HG03457 (cell line): ENCODE results near the gene GIGYF1.
"Not testable (repeated sequence)": the region's sequence is repeated elsewhere in the genome, so short reads cannot be mapped to it uniquely, and the experiment has no call there.

Experiments used
- ATAC-seq: cut with Tn5 transposase; IDR thresholded peaks from one replicate; pipeline ENCODE4 v1.9.1; 2021; ENCODE audit warnings: moderate number of reproducible peaks; ENCODE audit not compliant: unreplicated experiment

GIGYF1 gene, protein sequence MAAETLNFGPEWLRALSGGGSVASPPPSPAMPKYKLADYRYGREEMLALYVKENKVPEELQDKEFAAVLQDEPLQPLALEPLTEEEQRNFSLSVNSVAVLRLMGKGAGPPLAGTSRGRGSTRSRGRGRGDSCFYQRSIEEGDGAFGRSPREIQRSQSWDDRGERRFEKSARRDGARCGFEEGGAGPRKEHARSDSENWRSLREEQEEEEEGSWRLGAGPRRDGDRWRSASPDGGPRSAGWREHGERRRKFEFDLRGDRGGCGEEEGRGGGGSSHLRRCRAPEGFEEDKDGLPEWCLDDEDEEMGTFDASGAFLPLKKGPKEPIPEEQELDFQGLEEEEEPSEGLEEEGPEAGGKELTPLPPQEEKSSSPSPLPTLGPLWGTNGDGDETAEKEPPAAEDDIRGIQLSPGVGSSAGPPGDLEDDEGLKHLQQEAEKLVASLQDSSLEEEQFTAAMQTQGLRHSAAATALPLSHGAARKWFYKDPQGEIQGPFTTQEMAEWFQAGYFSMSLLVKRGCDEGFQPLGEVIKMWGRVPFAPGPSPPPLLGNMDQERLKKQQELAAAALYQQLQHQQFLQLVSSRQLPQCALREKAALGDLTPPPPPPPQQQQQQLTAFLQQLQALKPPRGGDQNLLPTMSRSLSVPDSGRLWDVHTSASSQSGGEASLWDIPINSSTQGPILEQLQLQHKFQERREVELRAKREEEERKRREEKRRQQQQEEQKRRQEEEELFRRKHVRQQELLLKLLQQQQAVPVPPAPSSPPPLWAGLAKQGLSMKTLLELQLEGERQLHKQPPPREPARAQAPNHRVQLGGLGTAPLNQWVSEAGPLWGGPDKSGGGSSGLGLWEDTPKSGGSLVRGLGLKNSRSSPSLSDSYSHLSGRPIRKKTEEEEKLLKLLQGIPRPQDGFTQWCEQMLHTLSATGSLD (N-terminal part only)

DNA sequence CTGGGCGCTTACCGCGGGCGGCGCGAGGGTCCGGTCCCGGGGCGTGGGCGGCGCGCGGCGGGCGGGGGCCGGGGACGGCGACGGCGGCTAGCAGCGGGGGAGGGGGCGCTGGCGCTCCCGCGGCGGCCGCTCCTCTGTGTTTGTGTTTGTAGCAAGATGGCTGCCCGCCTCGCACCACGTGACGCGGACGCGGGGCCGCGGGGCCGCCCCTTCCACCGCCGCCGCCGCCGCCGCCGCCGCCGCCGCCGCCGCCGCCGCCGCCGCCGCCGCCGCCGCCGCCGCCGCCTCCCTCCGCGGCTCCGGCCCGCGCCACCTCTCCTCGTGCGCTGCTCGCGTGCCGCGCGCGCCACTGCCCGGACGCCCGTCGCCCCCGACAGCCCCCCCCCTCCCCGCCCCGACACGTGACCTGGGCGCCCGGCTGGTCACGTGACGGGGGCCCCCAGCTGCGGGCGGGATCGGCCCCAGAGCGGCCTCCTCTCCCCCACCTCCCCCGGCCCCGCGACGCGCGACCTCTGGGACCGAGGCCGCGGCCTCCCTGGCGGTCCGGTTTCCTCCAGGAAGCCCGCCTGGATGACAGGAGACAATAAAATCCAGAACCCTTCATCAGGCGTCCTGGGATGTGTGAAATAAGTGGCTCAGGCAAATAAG lies at the start of gene GIGYF1:
GIGYF1 (minus strand) TSS at position 153 of the 648 bp plus-strand sequence. CDS start 6,012 bp downstream, outside the sequence.
- ATAC-seq = no peak

DNA sequence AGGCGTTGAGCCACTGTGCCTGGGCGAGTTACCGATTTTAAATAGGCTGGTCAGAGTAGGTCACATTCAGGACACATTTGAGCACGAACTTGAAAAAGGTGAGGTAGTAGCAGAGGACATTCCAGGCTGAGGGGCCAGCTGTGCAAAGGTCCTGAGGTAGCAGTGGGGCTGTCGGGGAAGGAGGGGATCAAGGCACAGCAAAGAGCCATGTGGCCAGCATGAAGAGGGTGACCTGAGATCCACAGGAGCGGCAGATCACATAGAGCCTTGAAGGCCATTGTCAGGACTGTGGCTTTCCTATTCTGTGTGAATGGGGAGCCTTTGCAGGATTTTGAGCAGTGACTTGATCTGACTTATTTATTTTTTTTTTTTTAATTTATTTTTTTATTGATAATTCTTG lies 45.9 kb upstream of the GIGYF1 start:
- ATAC-seq = no peak

DNA sequence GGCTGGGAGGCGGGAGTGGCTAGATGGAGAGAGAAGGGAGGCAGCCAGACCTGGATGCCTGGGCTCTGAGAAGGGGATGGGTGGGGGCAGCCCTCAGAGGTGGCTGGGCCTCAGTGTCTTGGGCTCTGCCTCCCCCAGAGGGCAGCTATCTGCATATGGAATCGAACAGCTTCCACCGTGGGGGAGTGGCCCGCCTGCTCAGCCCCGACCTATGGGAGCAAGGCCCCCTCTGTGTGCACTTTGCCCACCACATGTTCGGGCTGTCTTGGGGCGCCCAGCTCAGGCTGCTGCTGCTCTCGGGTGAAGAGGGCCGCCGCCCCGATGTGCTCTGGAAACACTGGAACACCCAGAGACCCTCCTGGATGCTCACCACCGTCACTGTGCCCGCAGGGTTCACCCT lies 42.6 kb upstream of the GIGYF1 start:
- ATAC-seq = no peak

DNA sequence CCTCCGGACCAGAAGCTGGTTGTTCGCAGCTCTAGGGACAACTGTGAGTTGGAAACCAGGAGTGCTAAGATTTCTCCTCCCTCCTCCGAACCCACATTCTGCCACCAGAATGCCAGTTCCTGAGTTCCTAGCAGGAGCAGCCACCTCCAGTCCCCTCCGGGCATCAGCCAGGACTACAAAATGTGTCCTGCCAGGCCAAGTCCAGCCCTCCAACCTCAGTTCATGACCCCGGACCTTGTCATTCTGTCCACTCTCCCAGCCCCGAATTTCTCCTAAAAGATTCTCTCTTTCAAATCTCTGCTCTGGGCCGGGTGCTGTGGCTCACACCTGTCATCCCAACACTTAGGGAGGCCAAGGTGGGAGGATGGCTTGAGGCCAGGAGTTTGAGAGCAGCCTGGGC lies 41.7 kb upstream of the GIGYF1 start:
- ATAC-seq = no peak

DNA sequence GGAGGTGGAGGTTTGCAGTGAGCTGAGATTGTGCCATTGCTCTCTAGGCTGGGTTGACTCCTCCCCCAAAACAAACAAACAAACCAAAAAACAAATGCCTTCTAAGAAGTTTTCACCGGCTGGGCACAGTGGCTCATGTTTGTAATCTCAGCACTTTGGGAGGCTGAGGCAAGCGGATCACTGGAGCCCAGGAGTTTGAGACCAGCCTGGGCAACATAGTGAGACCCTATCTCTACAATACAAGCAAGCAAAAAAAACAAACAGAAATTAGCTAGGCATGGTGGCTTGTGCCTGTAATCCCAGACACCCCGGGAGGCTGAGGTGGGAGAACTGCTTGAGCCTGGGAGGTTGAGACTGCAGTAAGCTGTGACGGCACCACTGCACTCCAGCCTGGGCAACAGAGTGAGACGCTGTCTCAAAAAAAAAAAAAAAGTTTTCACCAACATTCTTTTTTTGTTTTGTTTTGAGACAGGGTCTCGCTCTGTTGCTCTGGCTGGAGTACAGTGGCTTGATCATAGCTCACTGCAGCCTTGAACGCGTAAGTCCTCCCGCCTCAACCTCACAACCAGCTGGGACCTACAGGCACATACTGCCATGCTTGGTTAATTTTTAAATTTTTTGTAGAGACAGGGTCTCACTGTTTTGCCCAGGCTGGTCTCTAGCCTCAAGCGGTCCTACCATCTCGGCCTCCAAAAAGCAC lies 38.0 kb upstream of the GIGYF1 start:
- ATAC-seq = no peak

DNA sequence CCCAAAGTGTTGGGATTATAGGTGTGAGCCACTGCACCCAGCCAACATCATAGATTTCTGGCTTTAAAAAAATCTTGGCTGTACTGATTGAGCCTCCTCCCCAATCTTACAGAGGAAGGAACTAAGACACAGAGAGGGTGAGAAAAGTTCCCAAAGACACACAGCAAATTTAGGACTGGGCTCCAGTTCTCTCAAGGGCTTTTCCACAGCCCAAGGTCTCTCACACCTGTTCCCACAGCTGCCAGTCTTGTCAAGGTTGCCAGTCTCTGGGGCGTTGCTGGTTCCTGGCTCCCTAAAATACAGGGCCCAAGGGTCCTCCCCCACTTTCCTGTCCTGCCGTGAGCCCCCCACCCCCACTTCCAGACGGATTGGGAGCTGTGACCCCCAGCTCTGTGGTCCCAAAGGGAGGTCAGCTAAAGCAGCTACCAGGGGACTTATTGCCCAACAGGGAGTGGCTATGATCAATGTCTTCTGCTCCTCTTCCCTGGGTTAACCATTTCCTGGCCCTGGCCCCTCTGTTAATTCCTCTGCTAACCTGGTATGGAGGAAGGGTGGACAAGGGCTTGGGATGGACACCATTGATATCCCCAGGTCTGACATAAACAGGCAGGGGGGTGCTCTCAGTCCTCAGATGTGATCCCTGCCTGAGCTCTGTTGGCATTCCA lies 36.2 kb upstream of the GIGYF1 start:
- no peak for ATAC-seq

DNA sequence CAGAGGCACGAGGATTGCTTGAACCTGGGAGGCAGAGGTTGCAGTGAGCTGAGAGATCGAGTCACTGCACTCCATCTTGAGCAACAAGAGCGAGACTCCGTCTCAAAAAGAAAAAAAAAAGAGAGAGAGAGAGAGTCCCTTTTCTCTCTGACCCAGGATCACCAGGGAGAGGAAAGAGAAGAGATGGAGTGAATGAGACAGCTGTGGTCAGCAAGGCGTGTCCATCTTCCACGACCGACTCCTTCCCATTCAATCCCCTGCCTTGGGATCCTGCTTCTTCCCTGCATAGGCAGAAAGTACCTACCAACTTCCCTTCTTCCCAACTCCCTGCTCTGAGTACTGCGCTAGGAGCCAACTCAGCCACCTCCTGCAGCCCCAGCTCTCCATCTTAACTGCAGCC lies 34.1 kb upstream of the GIGYF1 start:
- ATAC-seq = no peak

DNA sequence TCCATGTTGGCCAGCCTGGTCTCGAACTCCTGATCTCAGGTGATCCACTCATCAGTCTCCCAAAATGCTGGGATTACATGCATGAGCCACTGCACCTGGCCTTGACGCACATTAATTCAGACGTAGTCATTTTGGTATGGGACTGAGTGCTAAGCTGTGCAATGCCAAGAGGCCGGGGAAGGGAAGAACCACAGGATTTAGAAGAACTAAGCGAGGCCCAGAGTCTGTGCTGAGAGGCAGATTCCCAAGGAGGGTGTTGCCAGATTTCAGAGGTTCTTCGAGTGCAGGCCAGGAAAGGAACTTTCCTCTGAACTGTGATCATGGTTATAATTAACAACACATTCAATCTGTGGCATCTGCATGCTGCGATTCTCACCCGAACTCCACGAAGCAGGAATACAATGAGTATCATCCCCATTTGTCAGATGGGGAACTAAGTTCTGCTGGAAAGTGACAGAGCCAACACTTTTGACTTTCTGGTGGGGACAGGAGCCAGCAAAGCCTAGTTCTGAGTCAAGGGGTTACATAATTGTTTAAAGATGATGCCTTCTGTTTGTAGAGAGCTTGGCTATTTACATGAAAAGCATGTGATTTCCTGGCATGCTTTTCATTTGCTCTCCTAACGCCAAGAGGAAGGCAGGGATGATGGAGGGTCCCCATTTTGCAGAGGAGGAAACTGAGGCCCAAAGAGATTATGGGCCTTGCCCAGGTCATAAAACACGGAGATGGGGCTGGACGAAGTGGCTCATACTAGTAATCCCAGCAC lies 33.1 kb upstream of the GIGYF1 start:
- no peak for ATAC-seq

DNA sequence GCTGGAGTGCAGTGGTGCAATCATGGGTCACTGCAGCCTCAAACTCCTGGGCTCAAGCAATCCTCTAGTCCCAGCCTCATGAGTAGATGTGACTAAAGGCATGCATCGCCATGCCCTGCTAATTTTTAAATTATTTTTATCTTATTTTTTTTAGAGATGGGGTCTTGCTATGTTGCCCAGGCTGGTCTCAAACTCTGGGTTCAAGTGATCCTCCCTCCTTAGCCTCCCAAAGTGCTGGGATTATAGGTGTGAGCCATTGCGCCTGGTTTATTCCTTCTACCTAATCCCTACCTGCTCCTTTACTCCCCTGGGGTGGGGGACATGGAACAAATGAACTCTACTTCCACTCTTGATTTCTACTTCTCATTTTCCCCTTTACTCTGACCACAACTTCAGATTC lies 30.3 kb upstream of the GIGYF1 start:
- ATAC-seq = not testable (repeated sequence)

DNA sequence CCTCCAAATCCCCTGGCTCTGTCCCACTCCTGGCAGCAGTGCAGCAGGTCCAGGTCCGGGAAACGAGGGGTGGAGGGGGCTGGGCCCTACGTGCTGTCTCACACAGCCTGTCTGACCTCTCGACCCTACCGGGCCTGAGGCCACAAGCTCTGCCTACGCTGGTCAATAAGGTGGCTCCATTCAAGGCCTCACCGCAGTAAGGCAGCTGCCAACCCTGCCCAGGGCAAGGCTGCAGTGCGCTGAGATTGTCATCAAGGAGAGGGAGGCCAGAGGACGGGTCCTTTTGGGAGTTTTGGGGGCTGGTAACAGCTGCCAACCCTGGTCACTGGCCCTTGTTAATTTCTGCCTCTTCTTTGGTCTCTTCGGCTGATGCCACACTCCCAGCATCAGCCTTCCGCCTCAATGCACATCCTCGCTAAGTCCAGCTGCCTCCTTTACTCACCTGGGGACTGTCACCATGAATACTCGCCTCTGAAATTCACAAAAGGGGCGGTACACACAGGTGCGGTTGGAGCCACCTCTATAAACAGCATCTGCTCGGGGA lies 29.8 kb upstream of the GIGYF1 start:
- no peak for ATAC-seq

DNA sequence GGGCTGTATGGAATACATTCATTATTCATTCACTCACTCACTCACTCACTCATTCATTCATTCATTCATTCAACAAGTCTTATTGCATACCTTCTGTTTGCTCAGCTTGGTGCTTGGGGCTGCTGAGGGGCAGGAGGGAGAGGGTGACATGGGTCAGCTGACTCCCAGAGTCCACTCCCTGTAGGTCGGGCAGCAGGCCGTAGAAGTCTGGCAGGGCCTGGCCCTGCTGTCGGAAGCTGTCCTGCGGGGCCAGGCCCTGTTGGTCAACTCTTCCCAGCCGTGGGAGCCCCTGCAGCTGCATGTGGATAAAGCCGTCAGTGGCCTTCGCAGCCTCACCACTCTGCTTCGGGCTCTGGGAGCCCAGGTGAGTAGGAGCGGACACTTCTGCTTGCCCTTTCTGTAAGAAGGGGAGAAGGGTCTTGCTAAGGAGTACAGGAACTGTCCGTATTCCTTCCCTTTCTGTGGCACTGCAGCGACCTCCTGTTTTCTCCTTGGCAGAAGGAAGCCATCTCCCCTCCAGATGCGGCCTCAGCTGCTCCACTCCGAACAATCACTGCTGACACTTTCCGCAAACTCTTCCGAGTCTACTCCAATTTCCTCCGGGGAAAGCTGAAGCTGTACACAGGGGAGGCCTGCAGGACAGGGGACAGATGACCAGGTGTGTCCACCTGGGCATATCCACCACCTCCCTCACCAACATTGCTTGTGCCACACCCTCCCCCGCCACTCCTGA lies 28.6 kb upstream of the GIGYF1 start:
- no peak for ATAC-seq

DNA sequence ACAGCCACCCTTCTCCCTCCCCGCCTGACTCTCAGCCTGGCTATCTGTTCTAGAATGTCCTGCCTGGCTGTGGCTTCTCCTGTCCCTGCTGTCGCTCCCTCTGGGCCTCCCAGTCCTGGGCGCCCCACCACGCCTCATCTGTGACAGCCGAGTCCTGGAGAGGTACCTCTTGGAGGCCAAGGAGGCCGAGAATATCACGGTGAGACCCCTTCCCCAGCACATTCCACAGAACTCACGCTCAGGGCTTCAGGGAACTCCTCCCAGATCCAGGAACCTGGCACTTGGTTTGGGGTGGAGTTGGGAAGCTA lies 27.4 kb upstream of the GIGYF1 start:
- no peak for ATAC-seq

DNA sequence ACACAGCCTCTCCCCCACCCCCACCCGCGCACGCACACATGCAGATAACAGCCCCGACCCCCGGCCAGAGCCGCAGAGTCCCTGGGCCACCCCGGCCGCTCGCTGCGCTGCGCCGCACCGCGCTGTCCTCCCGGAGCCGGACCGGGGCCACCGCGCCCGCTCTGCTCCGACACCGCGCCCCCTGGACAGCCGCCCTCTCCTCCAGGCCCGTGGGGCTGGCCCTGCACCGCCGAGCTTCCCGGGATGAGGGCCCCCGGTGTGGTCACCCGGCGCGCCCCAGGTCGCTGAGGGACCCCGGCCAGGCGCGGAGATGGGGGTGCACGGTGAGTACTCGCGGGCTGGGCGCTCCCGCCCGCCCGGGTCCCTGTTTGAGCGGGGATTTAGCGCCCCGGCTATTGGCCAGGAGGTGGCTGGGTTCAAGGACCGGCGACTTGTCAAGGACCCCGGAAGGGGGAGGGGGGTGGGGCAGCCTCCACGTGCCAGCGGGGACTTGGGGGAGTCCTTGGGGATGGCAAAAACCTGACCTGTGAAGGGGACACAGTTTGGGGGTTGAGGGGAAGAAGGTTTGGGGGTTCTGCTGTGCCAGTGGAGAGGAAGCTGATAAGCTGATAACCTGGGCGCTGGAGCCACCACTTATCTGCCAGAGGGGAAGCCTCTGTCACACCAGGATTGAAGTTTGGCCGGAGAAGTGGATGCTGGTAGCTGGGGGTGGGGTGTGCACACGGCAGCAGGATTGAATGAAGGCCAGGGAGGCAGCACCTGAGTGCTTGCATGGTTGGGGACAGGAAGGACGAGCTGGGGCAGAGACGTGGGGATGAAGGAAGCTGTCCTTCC lies 26.8 kb upstream of the GIGYF1 start:
- ATAC-seq = no peak

DNA sequence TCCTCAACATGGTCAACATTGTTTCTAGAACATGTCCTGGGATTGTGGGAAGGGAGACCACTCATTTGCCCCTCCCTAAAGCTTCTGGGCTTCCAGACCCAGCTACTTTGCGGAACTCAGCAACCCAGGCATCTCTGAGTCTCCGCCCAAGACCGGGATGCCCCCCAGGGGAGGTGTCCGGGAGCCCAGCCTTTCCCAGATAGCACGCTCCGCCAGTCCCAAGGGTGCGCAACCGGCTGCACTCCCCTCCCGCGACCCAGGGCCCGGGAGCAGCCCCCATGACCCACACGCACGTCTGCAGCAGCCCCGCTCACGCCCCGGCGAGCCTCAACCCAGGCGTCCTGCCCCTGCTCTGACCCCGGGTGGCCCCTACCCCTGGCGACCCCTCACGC lies 26.2 kb upstream of the GIGYF1 start, which contains the start of gene EPO:
EPO (plus strand) TSS at position 190 of the 392 bp plus-strand sequence. CDS start 513 bp downstream, outside the sequence.
- no peak for ATAC-seq

DNA sequence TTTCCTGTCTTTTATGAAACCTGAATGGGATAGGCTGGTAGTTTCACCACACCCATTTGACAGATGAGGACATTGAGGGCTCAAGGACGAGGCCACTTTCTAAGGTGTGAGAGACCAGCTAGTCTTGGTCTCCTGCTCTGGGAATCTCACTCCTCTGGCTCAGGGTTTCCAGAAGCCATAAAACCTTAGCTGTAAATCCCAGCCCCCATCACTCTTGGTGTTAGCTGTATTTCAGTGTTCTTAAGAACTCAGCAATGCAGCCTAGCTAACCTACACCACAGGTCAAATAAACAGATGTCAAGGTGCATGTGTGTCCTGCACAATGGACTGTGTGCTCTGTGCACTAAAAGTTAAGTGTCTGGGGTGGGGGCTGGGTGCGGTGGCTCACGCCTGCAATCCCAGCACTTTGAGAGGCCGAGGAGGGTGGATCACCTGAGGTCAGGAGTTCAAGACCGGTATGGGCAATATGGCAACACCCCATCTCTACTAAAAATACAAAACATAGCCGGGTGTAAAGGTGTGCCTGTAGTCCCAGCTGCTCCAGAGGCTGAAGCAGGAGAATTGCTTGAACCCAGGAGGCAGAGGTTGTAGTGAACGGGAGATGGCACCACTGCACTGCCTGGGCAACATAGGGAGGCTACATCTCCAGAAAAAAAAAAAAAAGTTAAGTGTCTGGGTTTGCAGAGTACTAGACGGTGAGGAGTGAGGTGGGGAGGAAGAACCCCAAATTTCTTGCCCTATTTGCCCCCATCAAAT lies 25.7 kb upstream of the GIGYF1 start:
- ATAC-seq = no peak

DNA sequence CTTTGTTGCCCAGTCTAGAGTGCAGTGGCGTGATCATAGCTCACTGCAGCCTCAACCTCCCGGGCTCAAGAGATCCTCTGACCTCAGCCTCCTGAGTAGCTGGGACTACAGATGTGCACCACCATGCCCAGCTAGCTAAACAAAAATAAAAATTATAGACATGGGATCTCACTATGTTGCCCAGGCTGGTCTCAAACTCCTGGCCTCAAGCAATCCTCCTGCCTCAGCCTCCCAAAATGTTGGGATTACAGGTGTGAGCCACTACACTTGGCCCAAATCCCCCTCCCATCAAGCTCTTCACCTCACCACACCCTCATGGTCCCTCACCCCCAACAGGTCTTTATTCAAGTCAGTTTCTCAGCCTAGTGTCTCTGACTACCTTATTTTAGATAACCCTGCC lies 23.0 kb upstream of the GIGYF1 start:
- ATAC-seq = not testable (repeated sequence)

DNA sequence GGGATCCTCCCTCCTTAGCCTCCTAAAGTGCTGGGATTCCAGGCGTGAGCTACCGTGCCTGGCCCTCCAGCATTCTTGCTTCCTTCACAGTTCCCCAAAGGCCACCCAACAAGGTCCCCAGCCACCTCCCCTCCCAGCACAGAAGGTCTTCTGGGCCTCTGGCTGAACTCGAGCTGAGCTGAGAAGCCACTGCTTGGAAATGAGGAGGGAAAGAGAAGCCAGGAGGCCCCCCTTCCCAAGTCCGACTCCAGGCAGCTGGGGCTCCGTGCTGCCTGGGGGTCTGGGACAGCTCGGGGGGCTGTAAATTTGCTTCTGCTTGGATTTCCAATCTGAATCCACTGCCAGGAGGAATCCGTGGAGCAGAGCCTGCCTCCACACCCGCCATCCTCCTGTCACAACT lies 20.7 kb upstream of the GIGYF1 start:
- no peak for ATAC-seq
